K562 (cell line): ENCODE results near the gene FRAT1. TPM values are rescaled to one million over a fixed set of nuclear protein-coding genes. Genes with fewer than 3 reads are reported as not detected.
A peak's percentile ranks its signal among the peaks of the same experiment; 100 is the strongest.
"Not testable (repeated sequence)": the region's sequence is repeated elsewhere in the genome, so short reads cannot be mapped to it uniquely, and the experiment has no call there.

ENCODE experiments used
- ATAC-seq: fragments of 200-7000 bp; cut with Tn5 transposase; 3 replicates; pipeline ENCODE4 v1.9.1; 2020; ENCODE audit warnings: moderate library complexity
- BruUV-seq: library from RNA; stranded (reverse); fragments of 400-500 nt; replicated peaks from 2 replicates; lab custom pipeline; 2021; lab: Mats Ljungman, UMichigan
- CTCF ChIA-PET: fragments of 300-600 bp; formaldehyde crosslinking; extraction: SDS; loops from one replicate; lab custom pipeline; 2021; ENCODE audit warnings: low intra/inter-chr PET ratio; lab: Yijun Ruan, JAX
- POLR2A ChIA-PET: fragments of 300-600, 350-650 bp; sonication (Branson Sonifier 250); formaldehyde crosslinking; extraction: SDS; loops from one replicate; lab custom pipeline; 2021; ENCODE audit warnings: antibody characterized with exemption, inconsistent platforms; lab: Yijun Ruan, JAX
- DNase-seq, 4 experiments: peaks; one replicate each; pipeline versions ENCODE4 v3.0.0 to v3.0.0-alpha.2; 2011 to 2018; ENCODE audit warnings: low spot score in 3 of 4, mixed read lengths in 3 of 4; ENCODE audit errors: extremely low read depth in 1 of 4
- FAIRE-seq: peaks from 2 replicates; lab custom pipeline; 2011; peaks lifted over from hg19 to GRCh38; lab: Jason Lieb, UNC
- H2AFZ ChIP-seq: 2 replicates; pipeline ENCODE4 v1.6.0; 2011; ENCODE audit warnings: low read depth, low read length, control low read depth, inconsistent platforms
- H3K27ac ChIP-seq: fragments of 200-600 bp; 3 replicates; pipeline ENCODE4 v1.8.0; 2011; ENCODE audit warnings: low read depth, mild to moderate bottlenecking, control low read depth, inconsistent platforms, low read length, moderate library complexity, mixed read lengths; ENCODE audit errors: extremely low read depth
- H3K27me3 ChIP-seq, 2 experiments: fragments of 300-600 bp in 1 of 2; 2 replicates in 1 of 2; 3 replicates in 1 of 2; pipeline versions ENCODE4 v1.6.0 to v1.8.0; 2011; ENCODE audit warnings: inconsistent platforms in 2 of 2, low read length in 2 of 2, mild to moderate bottlenecking in 1 of 2, mixed read lengths in 1 of 2, moderate library complexity in 1 of 2; ENCODE audit not compliant: control insufficient read depth in 2 of 2, insufficient read depth in 2 of 2
- H3K36me3 ChIP-seq: fragments of 300-600 bp; 3 replicates; pipeline ENCODE4 v1.8.0; 2011; ENCODE audit warnings: mild to moderate bottlenecking, low read length, inconsistent platforms; ENCODE audit not compliant: control insufficient read depth, insufficient read depth
- H3K4me1 ChIP-seq, 2 experiments: fragments of 200-600 bp in 1 of 2; replicated peaks in 1 of 2; 2 replicates in 1 of 2; 3 replicates in 1 of 2; pipeline versions ENCODE4 v1.5.1 to v1.8.0; 2011; ENCODE audit warnings: inconsistent platforms in 2 of 2, low read length in 2 of 2, mild to moderate bottlenecking in 1 of 2, mixed read lengths in 1 of 2, moderate library complexity in 1 of 2; ENCODE audit not compliant: control insufficient read depth in 2 of 2, insufficient read depth in 2 of 2
- H3K4me2 ChIP-seq: 2 replicates; pipeline ENCODE4 v1.6.1; 2011; ENCODE audit warnings: low read length, control low read depth, inconsistent platforms, mixed read lengths; ENCODE audit not compliant: insufficient read depth
- H3K4me3 ChIP-seq: fragments of 200-600 bp; sonication (generic), shearing (Covaris generic); 2 replicates; pipeline ENCODE4 v1.5.1; 2016; ENCODE audit warnings: control low read depth, inconsistent platforms
- H3K79me2 ChIP-seq: fragments of 200-600 bp; 3 replicates; pipeline ENCODE4 v1.8.0; 2011; ENCODE audit warnings: low read length, inconsistent platforms; ENCODE audit not compliant: control insufficient read depth, insufficient read depth
- H3K9ac ChIP-seq, 2 experiments: 2 replicates each; pipeline versions ENCODE4 v1.6.0 to v1.6.1; 2011; ENCODE audit warnings: low read depth in 2 of 2, low read length in 2 of 2, control low read depth in 1 of 2, inconsistent platforms in 1 of 2, mild to moderate bottlenecking in 1 of 2, mixed read lengths in 1 of 2; ENCODE audit not compliant: insufficient read depth in 1 of 2
- H3K9me1 ChIP-seq: one replicate; pipeline ENCODE4 v1.6.0; 2011; ENCODE audit warnings: inconsistent platforms, mild to moderate bottlenecking, low read length, moderate library complexity; ENCODE audit not compliant: control insufficient read depth, insufficient read depth
- H3K9me3 ChIP-seq: replicated peaks from 2 replicates; pipeline ENCODE4 v1.5.1; 2011; ENCODE audit warnings: low read depth, low read length, inconsistent platforms; ENCODE audit not compliant: control insufficient read depth, insufficient read depth
- H4K20me1 ChIP-seq: replicated peaks from 2 replicates; pipeline ENCODE4 v1.6.1; 2011; ENCODE audit warnings: low read length, inconsistent platforms, mixed read lengths; ENCODE audit not compliant: control insufficient read depth, insufficient read depth
- FOS ChIP-seq: IDR thresholded peaks from 3 replicates; pipeline ENCODE4 v1.6.1; 2011; ENCODE audit not compliant: insufficient read length; ENCODE audit errors: extremely low read depth
- U2AF2 ChIP-seq: fragments of 200-400 bp; formaldehyde crosslinking; optimal IDR thresholded peaks from 2 replicates; pipeline ENCODE3; 2017; ENCODE audit warnings: low read depth, mild to moderate bottlenecking, low read length
- ZNF121 ChIP-seq: sonication (generic); formaldehyde crosslinking; conservative IDR thresholded peaks from 2 replicates; pipeline ENCODE4 v1.8.0; 2022; ENCODE audit warnings: missing genetic modification reagents
- WGBS: fragments of 100-300 bp; shearing (Covaris generic); methylation state at CpG from one replicate; pipeline ENCODE4 v1.1.6; 2016; ENCODE audit warnings: low coverage, mixed read lengths; ENCODE audit not compliant: insufficient coverage; ENCODE audit errors: missing lambda C conversion rate; 5-methylcytosine and 5-hydroxymethylcytosine counted together
- in situ Hi-C: fragments of 300-500 bp; cut with MboI; formaldehyde crosslinking; loops from 4 replicates; pipeline ENCODE4 v1.15.0; 2018; ENCODE audit warnings: inconsistent platforms, mixed read lengths
- intact Hi-C: fragments of 100-400 bp; cut with micrococcal nuclease; formaldehyde crosslinking; loops from 2 replicates; pipeline ENCODE4 v1.14.2; 2022
- polyA plus RNA-seq, 8 experiments: library from polyadenylated mRNA; depleted of rRNA in 4 of 8; stranded (reverse) in 5 of 8; unstranded in 3 of 8; fragments of >200 nt; fragmentation: Nextera tagmentation in 2 of 8; fragmentation: Illumina TruSeq in 1 of 8; extraction: Ambion mirVana in 2 of 8; extraction: Trizol in 1 of 8; gene quantifications; 2 replicates each; pipeline versions ENCODE4 v1.2.1 to v1.2.3, GENCODE V29; 2011 to 2014; ENCODE audit warnings: inconsistent platforms in 1 of 8, missing spikeins in 1 of 8
- total RNA-seq, 7 experiments: library from RNA; depleted of rRNA in 6 of 7; stranded (reverse); fragments of >200 nt in 6 of 7; fragmentation: Illumina TruSeq in 2 of 7; extraction: Trizol in 2 of 7; gene quantifications; 2 replicates each; pipeline versions ENCODE4 v1.2.1 to v1.2.3, GENCODE V29; 2011 to 2021; ENCODE audit warnings: low replicate concordance in 1 of 7

The FRAT1 gene
- total and polyA plus RNA-seq, 9 of the 15 experiments (the other 6 are each of a cell fraction or from before 2014, with no cell fraction given), result 0.11 to 4.6 (median 1.4) TPM

DNA sequence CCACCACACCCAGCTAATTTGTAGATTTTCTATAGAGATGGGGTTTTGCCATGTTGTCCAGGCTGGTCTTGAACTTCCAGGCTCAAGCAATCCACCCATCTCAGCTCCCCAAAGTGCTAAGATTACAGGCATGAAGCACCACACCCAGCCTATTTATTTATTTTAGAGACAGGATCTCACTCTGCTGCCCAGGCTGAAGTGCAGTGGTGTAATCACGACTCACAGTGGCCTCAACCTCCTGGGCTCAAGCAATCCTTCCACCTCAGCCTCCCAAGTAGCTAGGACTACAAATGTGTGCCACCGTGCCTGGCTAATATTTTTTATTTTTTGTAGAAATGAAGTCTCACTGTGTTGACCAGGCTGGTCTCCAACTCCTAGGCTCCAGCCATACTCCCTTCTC, 22.3 kb downstream of the FRAT1 start:
- WGBS, result 21% methylated on average over 2 of the region's 2 CpGs
- ChIA-PET POLR2A (interaction anchor here (1.2 kb wide), 1 partner anchor 8 kb away, joined by 3 read pairs; no protein-coding TSS in a partner anchor), CTCF (no interaction called here)
- DNase-seq (no peak), ATAC-seq (no peak), FAIRE-seq (no peak)
- no peaks in the 10 kb centered on the region for H3K9me1 ChIP-seq
- H3K4me1 ChIP-seq, result peaks cover 0 to 3% of the 10 kb centered on the region in 2 experiments; a peak in 3 of 5 replicates
- H3K27me3 ChIP-seq, result no peaks in the 10 kb centered on the region
- no peak overlapping the region for H3K9ac ChIP-seq
- no TSS peak for BruUV-seq
- no peak overlapping the region for H3K27ac ChIP-seq
- no peak overlapping the region for H3K4me2 ChIP-seq
- H3K79me2 ChIP-seq, result no peaks in the 10 kb centered on the region
- no peak overlapping the region for H2AFZ ChIP-seq
- H3K4me3 ChIP-seq, result no peak overlapping the region
- H3K36me3 ChIP-seq, result no peaks in the 10 kb centered on the region
- in situ Hi-C loops, result no loop called here
- intact Hi-C loops, result no loop called here
- TF ChIP-seq U2AF2 (no peak), FOS (no peak), ZNF121 (CRISPR knock-in tag) (0 out of 2 replicates have a peak, but pooled peaks have one; percentile 38)
- no peaks in the 10 kb centered on the region for H4K20me1 ChIP-seq
- H3K9me3 ChIP-seq, result no peaks in the 10 kb centered on the region

DNA sequence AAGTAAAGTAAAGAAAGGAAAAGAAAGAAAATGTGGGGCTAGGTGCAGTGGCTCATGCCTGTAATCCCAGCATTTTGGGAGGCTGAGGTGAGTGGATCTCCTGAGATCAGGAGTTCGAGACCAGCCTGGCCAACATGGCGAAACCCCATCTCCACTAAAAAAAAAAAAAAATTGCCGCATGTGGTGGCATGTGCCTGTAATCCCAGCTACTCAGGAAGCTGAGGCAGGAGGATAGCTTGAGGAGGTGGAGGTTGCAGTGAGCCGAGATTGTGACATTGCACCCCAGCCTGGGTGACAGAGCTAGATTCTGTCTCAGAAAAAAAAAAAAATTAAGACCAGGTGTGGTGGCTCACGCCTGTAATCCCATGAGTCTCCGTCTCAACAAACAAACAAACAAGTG, 24.6 kb downstream of the FRAT1 start:
- H3K9me1 ChIP-seq, H2AFZ ChIP-seq, H3K27ac ChIP-seq, H3K9me3 ChIP-seq, H3K4me2 ChIP-seq, intact Hi-C loops, BruUV-seq, CTCF ChIA-PET, in situ Hi-C loops, H3K9ac ChIP-seq, ATAC-seq, H3K4me3 ChIP-seq, H4K20me1 ChIP-seq, H3K27me3 ChIP-seq, FAIRE-seq, H3K36me3 ChIP-seq, DNase-seq, H3K79me2 ChIP-seq: not testable (repeated sequence)
- peaks cover 7 to 17% of the 10 kb centered on the region in 2 experiments; a peak in 4 of 5 replicates for H3K4me1 ChIP-seq
- 80% methylated on average over 5 of the region's 6 CpGs for WGBS
- POLR2A ChIA-PET, result interaction anchor here (0.6 kb wide), 1 partner anchor 20 kb away, joined by 3 read pairs; no protein-coding TSS in a partner anchor
